ENCODE data around the gene TBC1D22B. TPM values are rescaled to one million over a fixed set of nuclear protein-coding genes. Genes with fewer than 3 reads are reported as not detected.

The TBC1D22B gene
- total and polyA plus RNA-seq, 2 donors from 2014 or later, result 9.7 to 12.8 TPM

DNA sequence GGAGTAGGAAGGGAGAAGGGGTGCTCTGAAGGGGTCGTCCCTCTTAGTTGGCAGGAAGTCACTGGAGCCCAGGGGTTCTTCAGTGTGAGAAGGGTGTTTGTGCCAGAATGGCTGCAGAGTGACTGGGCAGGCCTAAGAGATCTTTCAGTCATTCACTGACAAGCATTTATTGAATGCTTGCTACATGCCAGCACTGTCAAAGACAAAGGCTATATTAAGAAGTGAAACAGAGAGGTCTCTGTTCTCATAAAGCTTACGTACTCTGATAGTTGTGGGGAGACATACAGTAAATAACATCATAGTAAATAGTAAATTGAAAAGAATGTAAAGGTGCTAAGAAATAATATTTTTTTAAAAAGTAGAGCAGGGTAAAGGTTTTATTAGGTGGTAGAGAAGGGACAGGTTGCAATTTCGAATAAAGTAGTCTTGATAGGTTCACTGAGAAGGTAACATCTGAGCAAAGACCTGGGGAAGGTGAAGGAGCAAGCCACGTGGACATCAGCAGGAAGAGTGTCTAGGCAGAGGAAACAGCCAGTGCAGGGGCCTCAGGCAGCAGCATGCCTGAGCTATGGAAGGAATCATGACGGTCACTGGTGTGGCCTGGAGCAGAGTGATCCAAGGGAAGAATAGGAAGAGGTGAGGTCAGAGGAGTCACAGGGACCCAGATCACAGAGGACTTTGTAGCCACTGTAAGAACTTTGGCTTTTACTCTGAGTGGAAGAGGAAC lies 59.9 kb downstream of the TBC1D22B start:
- TF ChIP-seq, protein P1, sequence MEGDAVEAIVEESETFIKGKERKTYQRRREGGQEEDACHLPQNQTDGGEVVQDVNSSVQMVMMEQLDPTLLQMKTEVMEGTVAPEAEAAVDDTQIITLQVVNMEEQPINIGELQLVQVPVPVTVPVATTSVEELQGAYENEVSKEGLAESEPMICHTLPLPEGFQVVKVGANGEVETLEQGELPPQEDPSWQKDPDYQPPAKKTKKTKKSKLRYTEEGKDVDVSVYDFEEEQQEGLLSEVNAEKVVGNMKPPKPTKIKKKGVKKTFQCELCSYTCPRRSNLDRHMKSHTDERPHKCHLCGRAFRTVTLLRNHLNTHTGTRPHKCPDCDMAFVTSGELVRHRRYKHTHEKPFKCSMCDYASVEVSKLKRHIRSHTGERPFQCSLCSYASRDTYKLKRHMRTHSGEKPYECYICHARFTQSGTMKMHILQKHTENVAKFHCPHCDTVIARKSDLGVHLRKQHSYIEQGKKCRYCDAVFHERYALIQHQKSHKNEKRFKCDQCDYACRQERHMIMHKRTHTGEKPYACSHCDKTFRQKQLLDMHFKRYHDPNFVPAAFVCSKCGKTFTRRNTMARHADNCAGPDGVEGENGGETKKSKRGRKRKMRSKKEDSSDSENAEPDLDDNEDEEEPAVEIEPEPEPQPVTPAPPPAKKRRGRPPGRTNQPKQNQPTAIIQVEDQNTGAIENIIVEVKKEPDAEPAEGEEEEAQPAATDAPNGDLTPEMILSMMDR (IDR thresholded peaks at IDR 0.05; ENCODE audit: borderline replicate concordance, extremely low read depth, insufficient read depth), result no peak
- no peaks in the 10 kb centered on the region for H3K9me3 ChIP-seq (ENCODE audit: control insufficient read depth in 2 of 3, insufficient read depth in 1 of 3, low read length in 3 of 3)
- no peak overlapping the region for H3K27ac ChIP-seq (ENCODE audit: low read depth in 2 of 2, low read length in 2 of 2)
- peaks cover 0 to 5% (median 0%) of the 10 kb centered on the region in 3 donors for H3K4me1 ChIP-seq (ENCODE audit: control insufficient read depth in 2 of 3, insufficient read depth in 2 of 3, low read depth in 1 of 3, low read length in 3 of 3)
- intact Hi-C loops (cut with DNase I), result no loop called here
- H3K27me3 ChIP-seq (ENCODE audit: control insufficient read depth, insufficient read depth, low read length), result no peaks in the 10 kb centered on the region
- H3K36me3 ChIP-seq (ENCODE audit: control insufficient read depth in 2 of 3, insufficient read depth in 3 of 3, low read length in 3 of 3), result peaks cover 12 to 57% (median 45%) of the 10 kb centered on the region in 3 donors
- DNase-seq, result no peak
- H3K4me3 ChIP-seq (ENCODE audit: low read length in 3 of 3), result no peak overlapping the region
- H3K9ac ChIP-seq (ENCODE audit: low read length in 3 of 3), result no peak overlapping the region
- FAIRE-seq, result no peak

DNA sequence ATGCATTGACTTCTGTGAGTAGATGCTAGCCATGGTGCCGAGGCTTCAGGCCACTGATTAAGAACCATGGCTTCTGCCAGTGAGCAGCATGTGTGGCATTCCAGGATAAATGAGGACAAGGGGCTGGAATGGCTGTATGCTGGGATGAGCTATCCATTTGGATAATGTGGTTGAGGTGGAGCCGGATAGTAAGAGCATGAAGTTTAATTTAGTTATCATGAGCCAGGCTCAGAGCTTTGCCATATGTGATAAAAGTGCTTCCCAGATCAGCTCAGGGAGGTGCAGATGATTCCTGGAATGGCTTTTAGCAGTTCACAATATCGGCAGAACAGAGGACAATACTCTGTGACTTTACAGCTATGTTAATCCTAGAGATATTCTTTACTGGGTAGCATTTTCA lies 61.6 kb downstream of the TBC1D22B start:
- DNase-seq (no peak), FAIRE-seq (no peak)
- intact Hi-C loops (cut with DNase I), result no loop called here

DNA sequence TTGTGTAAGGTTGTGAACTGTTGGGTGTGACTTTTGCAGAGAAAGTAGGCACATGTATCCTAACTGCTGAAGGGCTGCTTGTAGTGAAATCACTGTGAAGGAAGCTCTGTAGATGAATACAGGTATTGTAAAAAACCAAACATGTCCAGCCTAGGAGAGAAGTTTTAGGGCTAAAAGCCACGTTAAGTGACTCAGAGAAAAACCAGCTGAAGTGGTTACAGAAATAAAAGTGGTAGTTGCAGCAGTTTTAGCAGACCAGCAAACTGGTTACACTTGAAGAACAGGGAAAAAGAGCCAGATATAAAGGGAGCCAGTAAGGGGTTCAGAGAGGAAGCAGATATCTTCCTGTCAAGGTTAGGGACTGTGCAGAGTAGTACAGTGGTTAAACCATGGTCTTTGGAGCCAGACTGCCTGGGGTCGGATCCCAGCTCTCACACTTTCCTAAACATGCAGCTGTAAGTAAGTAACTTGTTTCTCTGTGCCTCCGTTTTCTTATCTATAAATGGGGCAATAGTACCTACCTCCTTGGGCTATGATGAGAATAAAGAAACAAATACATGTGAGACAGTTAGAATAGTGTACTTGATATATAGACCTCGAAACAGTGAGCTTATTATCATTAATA lies 62.4 kb downstream of the TBC1D22B start:
- Histone ChIP-seq H3K4me3 (ENCODE audit: low read length in 3 of 3) (no peak overlapping the region), H3K4me1 (ENCODE audit: control insufficient read depth in 2 of 3, insufficient read depth in 2 of 3, low read depth in 1 of 3, low read length in 3 of 3) (peaks cover 0 to 13% (median 0%) of the 10 kb centered on the region in 3 donors), H3K9me3 (ENCODE audit: control insufficient read depth in 2 of 3, insufficient read depth in 1 of 3, low read length in 3 of 3) (no peaks in the 10 kb centered on the region), H3K27me3 (ENCODE audit: control insufficient read depth, insufficient read depth, low read length) (no peaks in the 10 kb centered on the region), H3K9ac (ENCODE audit: low read length in 3 of 3) (no peak overlapping the region), H3K27ac (ENCODE audit: low read depth in 2 of 2, low read length in 2 of 2) (no peak overlapping the region), H3K36me3 (ENCODE audit: control insufficient read depth in 2 of 3, insufficient read depth in 3 of 3, low read length in 3 of 3) (peaks cover 12 to 34% (median 33%) of the 10 kb centered on the region in 3 donors)
- FAIRE-seq (no peak), DNase-seq (no peak)
- TF ChIP-seq, protein P1 (IDR thresholded peaks at IDR 0.05; ENCODE audit: borderline replicate concordance, extremely low read depth, insufficient read depth), result no peak
- intact Hi-C loops (cut with DNase I), result no loop called here

More for the DNA sequence above, 61.6 kb downstream of the TBC1D22B start:
- H3K36me3 ChIP-seq (ENCODE audit: control insufficient read depth in 2 of 3, insufficient read depth in 3 of 3, low read length in 3 of 3), result peaks cover 12 to 40% (median 35%) of the 10 kb centered on the region in 3 donors
- H3K27ac ChIP-seq (ENCODE audit: low read depth in 2 of 2, low read length in 2 of 2), result no peak overlapping the region
- H3K4me1 ChIP-seq (ENCODE audit: control insufficient read depth in 2 of 3, insufficient read depth in 2 of 3, low read depth in 1 of 3, low read length in 3 of 3), result peaks cover 0 to 9% (median 0%) of the 10 kb centered on the region in 3 donors
- TF ChIP-seq, protein P1 (IDR thresholded peaks at IDR 0.05; ENCODE audit: borderline replicate concordance, extremely low read depth, insufficient read depth), result no peak
- no peaks in the 10 kb centered on the region for H3K9me3 ChIP-seq (ENCODE audit: control insufficient read depth in 2 of 3, insufficient read depth in 1 of 3, low read length in 3 of 3)
- no peak overlapping the region for H3K9ac ChIP-seq (ENCODE audit: low read length in 3 of 3)
- no peaks in the 10 kb centered on the region for H3K27me3 ChIP-seq (ENCODE audit: control insufficient read depth, insufficient read depth, low read length)
- H3K4me3 ChIP-seq (ENCODE audit: low read length in 3 of 3), result no peak overlapping the region
